Liver (tissue), 3 donors: ENCODE data around the gene FLRT2.

Source experiments
- CTCF ChIP-seq: fragments of 150-350 bp; IDR thresholded peaks from 2 replicates; pipeline ENCODE4 v1.5.1; 2017; ENCODE audit warnings: improper control_type of control experiment, low read depth, low read length; ENCODE audit not compliant: missing input control
- JUND ChIP-seq, 2 donors: IDR thresholded peaks; 2 replicates each; pipeline ENCODE4 v1.6.1; 2016; ENCODE audit warnings: antibody characterized with exemption in 2 of 2
- RAD21 ChIP-seq, 2 donors: IDR thresholded peaks; 2 replicates each; pipeline ENCODE4 v1.6.1; 2016; ENCODE audit warnings: antibody characterized with exemption in 2 of 2, mild to moderate bottlenecking in 2 of 2
- ZBTB33 ChIP-seq: IDR thresholded peaks from 2 replicates; pipeline ENCODE4 v1.6.1; 2016; ENCODE audit warnings: antibody characterized with exemption
- donor health status: healthy.
- donor health status: healthy.

- no peak for TF ChIP-seq JUND (IDR thresholded peaks at IDR 0.05)
- no peak for TF ChIP-seq CTCF
- TF ChIP-seq RAD21 (IDR thresholded peaks at IDR 0.05): no peak
- TF ChIP-seq ZBTB33: no peak
Measured at GRCh38 chr14:85634205-85634604, 104.3 kb downstream of the FLRT2 start.
